Measurements from ENCODE around the gene LIAS.

LIAS gene

DNA sequence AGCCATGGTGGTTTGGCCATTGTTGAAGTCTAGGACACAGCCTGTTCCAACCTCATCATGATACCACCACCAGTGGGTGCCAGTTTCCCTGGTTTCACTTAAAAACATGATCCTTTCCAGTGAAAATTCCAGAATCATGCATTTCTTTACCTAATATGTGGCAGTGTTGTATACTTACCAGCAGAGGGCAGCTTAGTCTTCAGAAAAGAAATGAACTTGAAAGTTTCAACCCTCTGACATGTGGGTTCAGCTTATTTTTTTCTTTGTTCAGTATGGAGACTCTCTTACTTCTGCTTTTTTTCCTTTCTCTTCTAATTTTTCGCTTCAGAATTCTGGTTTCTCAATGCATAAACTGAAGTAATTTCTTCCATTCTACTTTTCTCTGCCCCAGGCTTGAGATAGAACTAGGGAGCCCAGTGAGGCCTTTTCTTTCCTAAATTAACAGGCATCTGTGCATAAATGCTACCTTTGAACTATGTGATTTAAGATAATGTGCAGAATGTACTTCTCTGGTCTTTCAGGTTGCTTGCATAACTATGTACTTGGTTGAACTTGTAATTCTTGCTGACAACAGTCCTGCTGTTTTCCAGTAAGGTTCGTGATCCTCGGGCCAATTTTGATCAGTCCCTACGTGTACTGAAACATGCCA lies 10.7 kb downstream of the LIAS start:
- peak overlapping the region; percentile 87 for H3K27ac Mint-ChIP-seq
- peak in 1 of 2 donors; percentile 55 for DNase-seq (ENCODE audit: low spot score in 2 of 2)
- ATAC-seq (ENCODE audit: low read depth): peak; percentile 96
- peak overlapping the region; percentile 30 for H3K4me3 Mint-ChIP-seq
- H3K4me1 Mint-ChIP-seq: peaks cover 5% of the 10 kb centered on the region
- H3K27me3 Mint-ChIP-seq: no peaks in the 10 kb centered on the region
- H3K9me3 Mint-ChIP-seq: no peaks in the 10 kb centered on the region
- H3K36me3 Mint-ChIP-seq: peaks cover 2% of the 10 kb centered on the region

- no peak for ATAC-seq (ENCODE audit: low read depth)
- Mint-ChIP-seq H3K4me3 (no peak overlapping the region), H3K4me1 (peaks cover 5% of the 10 kb centered on the region), H3K27me3 (no peaks in the 10 kb centered on the region), H3K9me3 (no peaks in the 10 kb centered on the region), H3K27ac (no peak overlapping the region), H3K36me3 (peaks cover 2% of the 10 kb centered on the region)
- no peak for DNase-seq (ENCODE audit: low spot score in 2 of 2)
Measured at GRCh38 chr4:39470402-39470801, 11.5 kb downstream of the LIAS start.

DNA sequence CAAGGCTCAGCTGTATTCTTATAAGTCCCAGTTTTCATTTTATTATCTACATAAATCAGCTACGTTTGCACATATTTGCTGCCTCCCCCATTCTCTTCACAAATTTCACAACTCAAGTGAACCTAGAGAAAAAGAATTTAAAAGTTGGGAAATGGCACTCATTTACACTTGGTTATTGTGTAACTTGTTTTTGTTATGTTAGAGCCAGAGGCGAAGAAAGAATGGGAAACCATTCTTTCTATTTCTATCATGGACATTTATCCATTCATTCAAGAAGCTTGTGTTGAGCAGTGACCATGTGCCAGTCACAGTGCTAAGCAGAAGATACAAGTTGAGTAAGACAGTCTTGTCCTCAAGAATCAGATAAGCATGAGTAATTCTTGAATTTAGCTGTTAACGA lies 13.5 kb downstream of the LIAS start:
- DNase-seq (ENCODE audit: low spot score in 2 of 2): no peak

DNA sequence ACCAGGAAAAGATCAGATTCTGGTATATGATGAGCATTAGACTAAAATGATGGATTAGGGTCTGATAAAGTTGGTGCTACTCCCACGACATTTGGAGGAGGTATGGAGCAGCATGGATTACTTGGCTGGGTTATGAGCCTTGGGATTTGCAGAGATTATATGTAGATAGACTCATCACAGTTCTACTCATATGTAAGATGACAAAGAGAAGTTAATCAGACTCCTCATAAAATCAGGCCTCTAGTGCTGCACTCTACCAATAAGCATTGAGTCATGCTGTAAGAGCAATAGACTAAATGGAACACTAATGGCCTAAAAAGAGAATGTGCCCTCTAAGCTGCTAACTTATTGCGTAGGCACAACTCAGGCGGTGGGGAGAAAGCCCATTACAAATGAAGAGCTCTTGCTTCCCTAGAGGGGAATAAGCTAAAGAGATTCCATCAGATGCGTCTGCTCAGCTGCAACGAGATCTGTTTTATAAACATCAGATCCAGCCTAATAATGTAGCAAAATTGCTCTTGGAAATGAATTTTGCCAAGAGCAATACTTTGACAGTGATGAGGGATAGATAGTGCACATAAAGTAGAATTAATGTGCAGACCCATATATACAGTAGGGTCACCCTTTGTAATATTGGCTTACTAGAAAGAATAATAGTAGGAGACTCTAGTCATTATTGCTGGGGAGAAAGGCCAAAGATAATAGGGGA lies 17.5 kb downstream of the LIAS start:
- H3K36me3 Mint-ChIP-seq: peaks cover 4% of the 10 kb centered on the region
- no peak overlapping the region for H3K4me3 Mint-ChIP-seq
- H3K27ac Mint-ChIP-seq: peak overlapping the region; percentile 24
- DNase-seq (ENCODE audit: low spot score in 2 of 2) (no peak), ATAC-seq (ENCODE audit: low read depth) (no peak)
- H3K9me3 Mint-ChIP-seq: no peaks in the 10 kb centered on the region
- H3K4me1 Mint-ChIP-seq: no peaks in the 10 kb centered on the region
- no peaks in the 10 kb centered on the region for H3K27me3 Mint-ChIP-seq

More for the DNA sequence above, 13.5 kb downstream of the LIAS start:
- H3K27me3 Mint-ChIP-seq: no peaks in the 10 kb centered on the region
- H3K4me3 Mint-ChIP-seq: no peak overlapping the region
- H3K9me3 Mint-ChIP-seq: no peaks in the 10 kb centered on the region
- no peak overlapping the region for H3K27ac Mint-ChIP-seq
- H3K4me1 Mint-ChIP-seq: peaks cover 5% of the 10 kb centered on the region
- peaks cover 4% of the 10 kb centered on the region for H3K36me3 Mint-ChIP-seq
- ATAC-seq (ENCODE audit: low read depth): no peak

GRCh38 chr4:39480251-39480650 lies 21.4 kb downstream of the LIAS start:
- ATAC-seq (ENCODE audit: low read depth): no peak
- Mint-ChIP-seq H3K27me3 (no peaks in the 10 kb centered on the region), H3K36me3 (peaks cover 2% of the 10 kb centered on the region), H3K4me1 (no peaks in the 10 kb centered on the region), H3K9me3 (peaks cover 1% of the 10 kb centered on the region), H3K4me3 (no peak overlapping the region), H3K27ac (no peak overlapping the region)
- no peak for DNase-seq (ENCODE audit: low spot score in 2 of 2)

- no peaks in the 10 kb centered on the region for H3K4me1 Mint-ChIP-seq
- H3K4me3 Mint-ChIP-seq: no peak overlapping the region
- ATAC-seq (ENCODE audit: low read depth) (no peak), DNase-seq (ENCODE audit: low spot score in 2 of 2) (no peak)
- H3K27ac Mint-ChIP-seq: no peak overlapping the region
- H3K36me3 Mint-ChIP-seq: peaks cover 2% of the 10 kb centered on the region
- H3K27me3 Mint-ChIP-seq: no peaks in the 10 kb centered on the region
- H3K9me3 Mint-ChIP-seq: peaks cover 1% of the 10 kb centered on the region
Measured at GRCh38 chr4:39480902-39481695, 22.2 kb downstream of the LIAS start.

GRCh38 chr4:39484582-39485272 lies 25.9 kb downstream of the LIAS start:
- ATAC-seq (ENCODE audit: low read depth) (no peak), DNase-seq (ENCODE audit: low spot score in 2 of 2) (no peak)
- Mint-ChIP-seq H3K4me1 (no peaks in the 10 kb centered on the region), H3K4me3 (no peak overlapping the region), H3K9me3 (peaks cover 1% of the 10 kb centered on the region), H3K27ac (no peak overlapping the region), H3K27me3 (no peaks in the 10 kb centered on the region), H3K36me3 (no peaks in the 10 kb centered on the region)

GRCh38 chr4:39486221-39486804 lies 27.5 kb downstream of the LIAS start:
- Mint-ChIP-seq H3K27ac (no peak overlapping the region), H3K4me1 (no peaks in the 10 kb centered on the region), H3K4me3 (no peak overlapping the region), H3K36me3 (no peaks in the 10 kb centered on the region), H3K9me3 (peaks cover 1% of the 10 kb centered on the region), H3K27me3 (no peaks in the 10 kb centered on the region)
- ATAC-seq (ENCODE audit: low read depth) (no peak), DNase-seq (ENCODE audit: low spot score in 2 of 2) (no peak)

GRCh38 chr4:39490322-39490721 lies 31.5 kb downstream of the LIAS start:
- Mint-ChIP-seq H3K36me3 (no peaks in the 10 kb centered on the region), H3K9me3 (no peaks in the 10 kb centered on the region), H3K4me1 (no peaks in the 10 kb centered on the region), H3K4me3 (no peak overlapping the region), H3K27me3 (no peaks in the 10 kb centered on the region), H3K27ac (no peak overlapping the region)
- no peak for ATAC-seq (ENCODE audit: low read depth)
- no peak for DNase-seq (ENCODE audit: low spot score in 2 of 2)

DNA sequence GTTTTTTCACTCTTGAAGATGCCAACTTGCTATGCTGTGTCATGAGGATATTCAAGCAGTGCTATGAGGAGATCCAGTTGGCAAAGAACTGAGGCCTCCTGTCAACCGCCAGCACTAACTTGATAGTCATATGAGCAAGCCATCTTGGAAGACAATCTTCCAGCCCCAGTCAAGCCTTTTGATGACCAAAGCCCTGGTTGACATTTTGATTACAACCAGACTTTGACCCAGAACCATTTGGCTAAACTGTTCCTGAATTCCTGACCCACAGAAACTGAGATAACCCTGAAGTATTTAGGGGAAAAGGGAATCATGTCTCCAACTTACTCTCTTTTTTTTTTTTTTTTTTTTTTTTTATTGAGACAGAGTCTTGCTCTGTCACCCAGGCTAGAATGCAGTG lies 35.5 kb downstream of the LIAS start:
- Mint-ChIP-seq H3K9me3 (no peaks in the 10 kb centered on the region), H3K27me3 (no peaks in the 10 kb centered on the region), H3K4me3 (no peak overlapping the region), H3K4me1 (no peaks in the 10 kb centered on the region), H3K27ac (no peak overlapping the region), H3K36me3 (peaks cover 4% of the 10 kb centered on the region)
- DNase-seq (ENCODE audit: low spot score in 2 of 2): no peak
- ATAC-seq (ENCODE audit: low read depth): no peak

DNA sequence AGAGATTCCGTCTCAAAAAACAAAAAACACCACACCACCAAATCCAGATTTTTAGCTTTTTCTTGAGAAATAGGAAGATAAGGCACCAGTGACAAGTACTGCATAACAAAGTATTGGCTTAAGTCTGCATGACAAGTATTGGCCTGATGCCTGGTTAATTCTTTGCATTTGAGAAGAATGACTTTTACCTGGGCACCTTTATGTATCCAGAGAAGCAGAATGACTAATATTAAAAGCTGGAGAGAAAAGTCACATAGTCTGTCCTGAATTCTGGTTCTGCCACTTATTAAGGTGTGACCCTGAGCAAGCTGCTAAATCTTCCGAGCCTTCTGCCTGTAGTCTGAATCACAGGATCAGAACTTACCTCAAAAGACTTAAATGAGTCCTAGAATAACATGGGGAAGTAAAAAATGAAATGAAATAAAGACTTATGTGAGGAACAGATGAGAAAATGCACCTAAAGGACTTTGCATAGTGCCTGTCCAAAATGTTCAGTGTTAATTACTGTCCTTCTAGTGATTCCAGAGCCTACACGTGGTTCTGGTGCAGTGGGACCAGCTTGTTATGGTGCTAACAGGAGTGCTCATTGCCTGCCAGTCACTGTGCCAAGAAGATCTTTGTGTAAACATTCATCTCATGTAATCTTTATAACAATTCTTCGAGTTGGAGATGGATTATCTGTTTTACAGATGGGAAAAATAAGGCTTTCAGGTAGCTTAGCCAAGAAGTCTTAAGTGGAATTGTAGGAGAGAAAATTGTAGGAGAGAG lies 36.8 kb downstream of the LIAS start:
- ATAC-seq (ENCODE audit: low read depth): no peak
- peaks cover 6% of the 10 kb centered on the region for H3K36me3 Mint-ChIP-seq
- H3K9me3 Mint-ChIP-seq: no peaks in the 10 kb centered on the region
- H3K27me3 Mint-ChIP-seq: no peaks in the 10 kb centered on the region
- no peaks in the 10 kb centered on the region for H3K4me1 Mint-ChIP-seq
- H3K27ac Mint-ChIP-seq: no peak overlapping the region
- no peak overlapping the region for H3K4me3 Mint-ChIP-seq
- DNase-seq (ENCODE audit: low spot score in 2 of 2): no peak

DNA sequence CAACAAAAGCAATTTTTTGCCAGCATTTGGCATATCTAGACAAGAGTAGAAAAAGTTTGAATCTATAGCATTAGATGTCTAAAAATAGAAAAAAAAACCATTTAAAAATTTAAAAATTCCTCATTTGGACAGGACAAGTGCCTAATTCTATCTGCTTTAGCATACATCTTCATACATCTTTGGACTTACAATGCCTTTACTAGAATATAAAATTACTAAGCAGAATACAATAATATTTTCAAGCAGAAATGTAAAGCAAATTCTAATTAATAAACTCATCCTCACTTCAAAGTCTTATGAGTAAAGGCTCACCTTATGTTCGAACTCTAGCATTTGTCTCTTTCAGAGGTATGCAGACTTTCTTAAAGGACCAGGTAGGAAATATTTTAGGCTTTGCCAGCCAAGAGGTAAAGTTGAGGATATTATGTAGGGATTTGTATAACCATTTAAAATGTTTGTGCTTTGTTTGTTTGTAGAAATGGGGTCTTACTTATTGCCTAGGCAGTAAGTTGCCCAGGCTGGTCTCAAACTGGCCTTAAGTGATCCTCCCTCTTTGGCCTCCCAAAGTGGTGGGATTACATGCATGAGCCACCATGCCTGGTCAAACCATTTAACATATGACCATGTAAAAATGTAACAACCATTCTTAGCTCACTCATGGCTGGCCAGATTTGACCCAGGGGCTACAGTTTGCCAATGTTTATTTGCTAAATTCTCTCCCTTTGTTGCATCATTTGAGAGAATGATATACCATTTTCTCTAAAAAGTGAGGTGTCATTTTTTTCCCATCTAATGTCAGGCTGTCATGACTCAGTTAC lies 39.3 kb downstream of the LIAS start:
- no peak for ATAC-seq (ENCODE audit: low read depth)

GRCh38 chr4:39498727-39499020 lies 39.8 kb downstream of the LIAS start:
- Mint-ChIP-seq H3K36me3 (peaks cover 14% of the 10 kb centered on the region), H3K4me1 (no peaks in the 10 kb centered on the region), H3K9me3 (no peaks in the 10 kb centered on the region), H3K27me3 (no peaks in the 10 kb centered on the region), H3K27ac (no peak overlapping the region), H3K4me3 (no peak overlapping the region)
- DNase-seq (ENCODE audit: low spot score in 2 of 2): no peak
- no peak for ATAC-seq (ENCODE audit: low read depth)

More for the DNA sequence above, 39.3 kb downstream of the LIAS start:
- H3K4me1 Mint-ChIP-seq: no peaks in the 10 kb centered on the region
- no peaks in the 10 kb centered on the region for H3K9me3 Mint-ChIP-seq
- peaks cover 9% of the 10 kb centered on the region for H3K36me3 Mint-ChIP-seq
- no peak overlapping the region for H3K4me3 Mint-ChIP-seq
- H3K27me3 Mint-ChIP-seq: no peaks in the 10 kb centered on the region
- no peak for DNase-seq (ENCODE audit: low spot score in 2 of 2)
- H3K27ac Mint-ChIP-seq: no peak overlapping the region

All from memory B cell (primary cell).